HG03378 (cell line): ENCODE results near the gene KCTD6.

ENCODE experiments used
- ATAC-seq: cut with Tn5 transposase; IDR thresholded peaks from one replicate; pipeline ENCODE4 v1.9.1; 2021; ENCODE audit warnings: mild to moderate bottlenecking, moderate library complexity; ENCODE audit not compliant: unreplicated experiment

The KCTD6 gene

DNA sequence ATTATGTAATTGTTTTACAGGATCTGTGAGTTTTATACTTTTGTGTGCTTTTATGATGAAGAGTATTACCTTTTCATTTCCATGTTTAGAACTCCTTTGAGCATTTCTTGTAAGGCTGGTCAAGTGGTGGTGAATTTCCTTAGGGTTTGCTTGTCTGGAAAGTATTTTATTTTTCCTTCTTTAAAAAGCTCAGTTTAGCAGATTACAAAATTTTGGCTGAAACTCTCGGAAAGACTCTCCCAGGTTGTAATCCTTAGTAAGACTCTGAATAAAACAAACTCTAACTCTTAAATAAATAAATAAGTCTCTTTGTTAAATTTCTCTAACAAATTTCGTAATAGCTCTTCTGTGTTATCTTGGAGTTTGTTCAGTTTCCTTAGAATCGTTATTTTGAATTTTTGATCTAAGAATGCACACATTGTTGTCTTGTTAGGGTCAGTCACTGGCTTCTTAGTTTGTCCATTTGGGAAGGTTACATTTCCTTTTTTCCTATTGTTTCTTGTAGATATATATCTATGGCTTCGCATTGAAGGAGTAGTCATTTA lies 59.8 kb downstream of the KCTD6 start:
- no peak for ATAC-seq
